ENCODE data around the gene C18orf32. TPM values are rescaled to one million over a fixed set of nuclear protein-coding genes. Genes with fewer than 3 reads are reported as not detected.

Gene C18orf32
- total and polyA plus RNA-seq, 2 of the 8 experiments (the other 6 are each of a cell fraction or from before 2014, with no cell fraction given): 17.3 to 20.1 TPM

DNA sequence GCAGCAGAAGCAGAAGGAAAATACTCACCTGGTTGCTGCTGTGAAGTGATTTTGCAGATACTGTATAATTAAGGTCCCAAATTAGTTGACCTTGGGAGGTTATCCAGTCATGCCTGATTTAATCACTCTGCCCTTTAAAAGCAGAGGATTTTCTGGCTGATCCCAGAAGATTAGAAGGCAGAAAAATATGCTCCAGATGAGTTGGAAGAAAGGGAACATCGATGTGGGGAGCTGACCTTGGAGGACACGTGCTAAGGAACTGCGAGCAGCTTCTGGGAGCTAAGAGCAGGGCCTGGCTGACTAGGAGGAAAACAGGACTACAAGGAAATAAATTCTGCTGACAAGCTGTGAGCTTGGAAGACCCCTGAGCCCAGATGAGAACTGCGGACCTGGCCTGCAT is 13.3 kb downstream of the C18orf32 start:
- Histone ChIP-seq H3K79me1 (ENCODE audit: low read depth, low read length) (no peaks in the 10 kb centered on the region), H3K18ac (ENCODE audit: extremely low read depth, low read length) (no peak overlapping the region), H3K4me1 (replicated peaks in 1 of 4; ENCODE audit: control insufficient read depth in 3 of 4, insufficient read depth in 4 of 4, low read length in 3 of 4) (peaks cover 0 to 3% (median 0%) of the 10 kb centered on the region in 4 experiments; a peak in 1 of 7 replicates), H2BK5ac (ENCODE audit: low read depth, low read length) (no peak overlapping the region), H4K20me1 (replicated peaks in 1 of 2; ENCODE audit: control insufficient read depth in 1 of 2, insufficient read depth in 2 of 2, low read length in 2 of 2) (no peaks in the 10 kb centered on the region), H3K4ac (replicated peaks; ENCODE audit: insufficient read length, low read depth, low read length) (no peak overlapping the region), H3K27me3 (replicated peaks in 1 of 4; ENCODE audit: control insufficient read depth in 3 of 4, extremely low read depth in 1 of 4, insufficient read depth in 3 of 4, low read length in 3 of 4) (no peaks in the 10 kb centered on the region), H2BK15ac (ENCODE audit: low read length) (no peak overlapping the region), H2BK120ac (replicated peaks; ENCODE audit: low read depth, low read length) (no peak overlapping the region), H3K27ac (ENCODE audit: low read depth, low read length) (no peak overlapping the region), H3K4me2 (ENCODE audit: insufficient read depth in 1 of 2, low read depth in 2 of 2, low read length in 2 of 2) (no peak overlapping the region), H3K4me3 (ENCODE audit: extremely low read depth in 1 of 4, insufficient read depth in 2 of 4, low read depth in 3 of 4, low read length in 4 of 4) (no peak overlapping the region), H4K5ac (ENCODE audit: insufficient read length, low read depth, low read length) (no peak overlapping the region), H2BK20ac (ENCODE audit: low read length) (no peak overlapping the region), H3K23ac (ENCODE audit: insufficient read length) (no peak overlapping the region), H3K79me2 (ENCODE audit: control insufficient read depth in 1 of 2, insufficient read depth in 2 of 2, low read length in 2 of 2) (no peaks in the 10 kb centered on the region), H2BK12ac (ENCODE audit: low read depth, low read length) (no peak overlapping the region), H2AFZ (ENCODE audit: low read length) (no peak overlapping the region), H3K14ac (ENCODE audit: insufficient read length) (no peak overlapping the region), H3K9ac (replicated peaks in 1 of 4; ENCODE audit: extremely low read depth in 1 of 4, low read depth in 3 of 4, low read length in 3 of 4) (no peak overlapping the region), H3K9me3 (ENCODE audit: insufficient read depth in 2 of 2, low read depth in 1 of 2, low read length in 1 of 2) (no peaks in the 10 kb centered on the region), H2AK5ac (ENCODE audit: low read depth, low read length) (no peak overlapping the region), H4K91ac (replicated peaks; ENCODE audit: insufficient read length, low read length) (no peak overlapping the region), H3K36me3 (ENCODE audit: control insufficient read depth in 2 of 4, insufficient read depth in 4 of 4, low read length in 3 of 4) (no peaks in the 10 kb centered on the region), H3K56ac (replicated peaks; ENCODE audit: insufficient read length, low read depth, low read length) (no peak overlapping the region), H4K8ac (ENCODE audit: extremely low read depth, insufficient read depth, low read length) (no peak overlapping the region), H3K23me2 (ENCODE audit: low read depth, low read length) (no peaks in the 10 kb centered on the region)
- no peak for FAIRE-seq
- POLR2A ChIA-PET (ENCODE audit: partially characterized antibody): interaction anchor here (0.9 to 5.9 kb wide), 2 partner anchors 10 to 13 kb away, joined by 3 to 59 read pairs; partner anchors contain the start of gene C18orf32
- no peak for DNase-seq (ENCODE audit: low read depth in 1 of 2, low spot score in 2 of 2)
- CTCF ChIA-PET (ENCODE audit: partially characterized antibody): interaction anchor here (1.5 kb wide), 1 partner anchor 7 kb away, joined by 3 read pairs; no protein-coding TSS in a partner anchor
- TF ChIP-seq, protein P1, sequence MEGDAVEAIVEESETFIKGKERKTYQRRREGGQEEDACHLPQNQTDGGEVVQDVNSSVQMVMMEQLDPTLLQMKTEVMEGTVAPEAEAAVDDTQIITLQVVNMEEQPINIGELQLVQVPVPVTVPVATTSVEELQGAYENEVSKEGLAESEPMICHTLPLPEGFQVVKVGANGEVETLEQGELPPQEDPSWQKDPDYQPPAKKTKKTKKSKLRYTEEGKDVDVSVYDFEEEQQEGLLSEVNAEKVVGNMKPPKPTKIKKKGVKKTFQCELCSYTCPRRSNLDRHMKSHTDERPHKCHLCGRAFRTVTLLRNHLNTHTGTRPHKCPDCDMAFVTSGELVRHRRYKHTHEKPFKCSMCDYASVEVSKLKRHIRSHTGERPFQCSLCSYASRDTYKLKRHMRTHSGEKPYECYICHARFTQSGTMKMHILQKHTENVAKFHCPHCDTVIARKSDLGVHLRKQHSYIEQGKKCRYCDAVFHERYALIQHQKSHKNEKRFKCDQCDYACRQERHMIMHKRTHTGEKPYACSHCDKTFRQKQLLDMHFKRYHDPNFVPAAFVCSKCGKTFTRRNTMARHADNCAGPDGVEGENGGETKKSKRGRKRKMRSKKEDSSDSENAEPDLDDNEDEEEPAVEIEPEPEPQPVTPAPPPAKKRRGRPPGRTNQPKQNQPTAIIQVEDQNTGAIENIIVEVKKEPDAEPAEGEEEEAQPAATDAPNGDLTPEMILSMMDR (IDR thresholded peaks at IDR 0.05; ENCODE audit: control extremely low read depth in 1 of 3, insufficient read depth in 1 of 3, low read depth in 1 of 3, low read length in 3 of 3): no peak
- TF ChIP-seq GTF2F1 (IDR thresholded peaks at IDR 0.05; ENCODE audit: borderline replicate concordance, low read depth, low read length): no peak
- no peak for TF ChIP-seq TAF7 (optimal IDR thresholded peaks at IDR 0.05; ENCODE audit: borderline replicate concordance, low read depth, low read length)
- TF ChIP-seq SIRT6 (IDR thresholded peaks at IDR 0.05; ENCODE audit: low read length): no peak
- 92% methylated on average over 4 of the region's 4 CpGs; no CpG with 5 or more reads in 1 of the 2 experiments for WGBS, 2 experiments (ENCODE audit: extremely low coverage in 1 of 2, insufficient coverage in 1 of 2, insufficient read length in 1 of 2, insufficient replicate concordance in 2 of 2, low coverage in 1 of 2, low lambda C conversion rate in 2 of 2, missing lambda C conversion rate in 1 of 2)
